ENCODE data around the gene AHCY.

DNA sequence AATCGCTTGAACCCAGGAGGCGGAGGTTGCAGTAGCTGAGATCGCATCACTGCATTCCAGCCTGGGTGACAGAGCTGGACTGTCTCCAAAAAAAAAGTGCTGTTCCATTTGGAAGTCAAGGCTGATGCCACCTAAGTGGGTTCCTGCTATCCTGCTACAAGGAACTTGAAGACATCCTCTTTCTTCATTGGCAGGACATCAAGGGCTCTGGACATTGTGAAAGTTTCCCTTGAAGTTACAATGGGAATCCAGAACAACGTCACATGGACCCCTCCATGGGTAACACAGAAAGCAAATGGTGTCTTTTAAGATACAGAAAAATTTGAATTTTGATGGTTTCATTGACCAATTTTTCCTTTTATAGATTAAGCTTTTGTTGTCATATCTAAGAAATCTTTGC lies 44.4 kb upstream of the AHCY start:
- TF ChIP-seq CTCF (IDR thresholded peaks at IDR 0.05), result no peak
- no peak for TF ChIP-seq POLR2A (IDR thresholded peaks at IDR 0.05)

Measured in breast epithelium (tissue), 3 donors.